Testis (tissue), 2 donors: ENCODE data around the gene PFKP.

Experiments used
- POLR2A ChIP-seq: fragments of 450-650 bp; IDR thresholded peaks from one replicate; pipeline ENCODE4 v1.6.1; 2017; ENCODE audit warnings: antibody characterized with exemption, mild to moderate bottlenecking, moderate library complexity
- TF ChIP-seq, protein P1 (sequence below), 3 experiments: fragments of 450-650 bp in 2 of 3; fragments of 200-600 bp in 1 of 3; sonication (generic) in 1 of 3; IDR thresholded peaks; one replicate each; pipeline ENCODE4 v1.5.1; 2016 to 2019; ENCODE audit warnings: antibody characterized with exemption in 3 of 3, mild to moderate bottlenecking in 2 of 3, moderate library complexity in 1 of 3

GRCh38 chr10:3098689-3099088 lies 31.3 kb downstream of the PFKP start:
- TF ChIP-seq, protein P1, sequence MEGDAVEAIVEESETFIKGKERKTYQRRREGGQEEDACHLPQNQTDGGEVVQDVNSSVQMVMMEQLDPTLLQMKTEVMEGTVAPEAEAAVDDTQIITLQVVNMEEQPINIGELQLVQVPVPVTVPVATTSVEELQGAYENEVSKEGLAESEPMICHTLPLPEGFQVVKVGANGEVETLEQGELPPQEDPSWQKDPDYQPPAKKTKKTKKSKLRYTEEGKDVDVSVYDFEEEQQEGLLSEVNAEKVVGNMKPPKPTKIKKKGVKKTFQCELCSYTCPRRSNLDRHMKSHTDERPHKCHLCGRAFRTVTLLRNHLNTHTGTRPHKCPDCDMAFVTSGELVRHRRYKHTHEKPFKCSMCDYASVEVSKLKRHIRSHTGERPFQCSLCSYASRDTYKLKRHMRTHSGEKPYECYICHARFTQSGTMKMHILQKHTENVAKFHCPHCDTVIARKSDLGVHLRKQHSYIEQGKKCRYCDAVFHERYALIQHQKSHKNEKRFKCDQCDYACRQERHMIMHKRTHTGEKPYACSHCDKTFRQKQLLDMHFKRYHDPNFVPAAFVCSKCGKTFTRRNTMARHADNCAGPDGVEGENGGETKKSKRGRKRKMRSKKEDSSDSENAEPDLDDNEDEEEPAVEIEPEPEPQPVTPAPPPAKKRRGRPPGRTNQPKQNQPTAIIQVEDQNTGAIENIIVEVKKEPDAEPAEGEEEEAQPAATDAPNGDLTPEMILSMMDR (IDR thresholded peaks at IDR 0.05): no peak
- no peak for TF ChIP-seq POLR2A
